ENCODE data around the gene ZNF609. TPM values are rescaled to one million over a fixed set of nuclear protein-coding genes. Genes with fewer than 3 reads are reported as not detected.
A peak's percentile ranks its signal among the peaks of the same experiment; 100 is the strongest.

Gene ZNF609
- total RNA-seq, 4 donors from 2014 or later = 25.2 to 45.5 (median 32.6) TPM

- DNase-seq = no peak
- H3K9me3 ChIP-seq = no peaks in the 10 kb centered on the region
- H3K27ac ChIP-seq = no peak overlapping the region
- no peaks in the 10 kb centered on the region for H3K4me1 ChIP-seq
- TF ChIP-seq POLR2A (IDR thresholded peaks at IDR 0.05) (no peak), CTCF (IDR thresholded peaks at IDR 0.05) (no peak)
- H3K36me3 ChIP-seq = peaks cover 15 to 23% of the 10 kb centered on the region in 2 donors
- H3K4me3 ChIP-seq (replicated peaks in 1 of 3) = no peak overlapping the region
- intact Hi-C loops (cut with DNase I) = no loop called here
- H3K27me3 ChIP-seq = no peaks in the 10 kb centered on the region
- WGBS, 2 donors = 88 to 97% methylated on average over 10 to 12 of the region's 12 CpGs
Observed at GRCh38 chr15:64673866-64674265, 213.5 kb downstream of the ZNF609 start.

- WGBS, 2 donors = 86% methylated on average over 14 of the region's 14 CpGs
- H3K4me3 ChIP-seq (replicated peaks in 1 of 3) = no peak overlapping the region
- H3K9me3 ChIP-seq = no peaks in the 10 kb centered on the region
- intact Hi-C loops (cut with DNase I) = no loop called here
- H3K27ac ChIP-seq = no peak overlapping the region
- H3K27me3 ChIP-seq = no peaks in the 10 kb centered on the region
- TF ChIP-seq POLR2A (IDR thresholded peaks at IDR 0.05) (no peak), CTCF (IDR thresholded peaks at IDR 0.05) (no peak)
- peaks cover 0 to 6% of the 10 kb centered on the region in 2 donors for H3K4me1 ChIP-seq
- DNase-seq = no peak
- peaks cover 31 to 40% of the 10 kb centered on the region in 2 donors for H3K36me3 ChIP-seq
Observed at GRCh38 chr15:64678126-64678819, 217.9 kb downstream of the ZNF609 start.

- DNase-seq = no peak
- Histone ChIP-seq H3K27me3 (no peaks in the 10 kb centered on the region), H3K27ac (peak overlapping the region in 1 of 3 donors; percentile 63), H3K36me3 (peaks cover 24 to 46% of the 10 kb centered on the region in 2 donors), H3K4me1 (peaks cover 0 to 6% of the 10 kb centered on the region in 2 donors), H3K4me3 (replicated peaks in 1 of 3) (no peak overlapping the region), H3K9me3 (no peaks in the 10 kb centered on the region)
- intact Hi-C loops (cut with DNase I) = loop anchor here (5.0 kb wide), 1 partner anchor 253 kb away; no protein-coding TSS in a partner anchor
- TF ChIP-seq CTCF (IDR thresholded peaks at IDR 0.05) (no peak), POLR2A (IDR thresholded peaks at IDR 0.05) (no peak)
- 57 to 80% methylated on average over 2 of the region's 2 CpGs for WGBS, 2 donors
Observed at GRCh38 chr15:64680097-64680496, 219.7 kb downstream of the ZNF609 start.

- intact Hi-C loops (cut with DNase I) = loop anchor here (5.0 kb wide), 1 partner anchor 254 kb away; no protein-coding TSS in a partner anchor
- Histone ChIP-seq H3K27me3 (no peaks in the 10 kb centered on the region), H3K9me3 (no peaks in the 10 kb centered on the region), H3K36me3 (peaks cover 24 to 38% of the 10 kb centered on the region in 2 donors), H3K4me3 (replicated peaks in 1 of 3) (no peak overlapping the region), H3K4me1 (peaks cover 0 to 6% of the 10 kb centered on the region in 2 donors), H3K27ac (peak overlapping the region in 2 of 3 donors; percentile 51 to 63)
- no peak for TF ChIP-seq POLR2A (IDR thresholded peaks at IDR 0.05)
- peak; percentile 53 to 100 (median 92) for TF ChIP-seq CTCF (IDR thresholded peaks at IDR 0.05)
- DNase-seq = peak; percentile 84 to 88
- WGBS, 2 donors = 42 to 55% methylated on average over 9 of the region's 9 CpGs
Observed at GRCh38 chr15:64681424-64682024, 221.1 kb downstream of the ZNF609 start.

GRCh38 chr15:64682255-64682654, 221.9 kb downstream of the ZNF609 start:
- intact Hi-C loops (cut with DNase I) = loop anchor here (5.0 kb wide), 1 partner anchor 255 kb away; no protein-coding TSS in a partner anchor
- no peak for TF ChIP-seq CTCF (IDR thresholded peaks at IDR 0.05)
- no peak for TF ChIP-seq POLR2A (IDR thresholded peaks at IDR 0.05)
- 69 to 79% methylated on average over 3 of the region's 3 CpGs for WGBS, 2 donors
- Histone ChIP-seq H3K36me3 (peaks cover 24 to 43% of the 10 kb centered on the region in 2 donors), H3K27me3 (no peaks in the 10 kb centered on the region), H3K9me3 (no peaks in the 10 kb centered on the region), H3K4me3 (replicated peaks in 1 of 3) (no peak overlapping the region), H3K27ac (peak overlapping the region in 2 of 3 donors; percentile 39 to 51), H3K4me1 (peaks cover 0 to 6% of the 10 kb centered on the region in 2 donors)
- no peak for DNase-seq
